NCI-H526 (cell line): ENCODE results near the gene PNPLA5.
A peak's percentile ranks its signal among the peaks of the same experiment; 100 is the strongest.

Source experiments
- DNase-seq, 2 experiments: peaks; one replicate each; lab custom pipeline; 2025; lab: John Stamatoyannopoulos, UW

PNPLA5 gene

DNA sequence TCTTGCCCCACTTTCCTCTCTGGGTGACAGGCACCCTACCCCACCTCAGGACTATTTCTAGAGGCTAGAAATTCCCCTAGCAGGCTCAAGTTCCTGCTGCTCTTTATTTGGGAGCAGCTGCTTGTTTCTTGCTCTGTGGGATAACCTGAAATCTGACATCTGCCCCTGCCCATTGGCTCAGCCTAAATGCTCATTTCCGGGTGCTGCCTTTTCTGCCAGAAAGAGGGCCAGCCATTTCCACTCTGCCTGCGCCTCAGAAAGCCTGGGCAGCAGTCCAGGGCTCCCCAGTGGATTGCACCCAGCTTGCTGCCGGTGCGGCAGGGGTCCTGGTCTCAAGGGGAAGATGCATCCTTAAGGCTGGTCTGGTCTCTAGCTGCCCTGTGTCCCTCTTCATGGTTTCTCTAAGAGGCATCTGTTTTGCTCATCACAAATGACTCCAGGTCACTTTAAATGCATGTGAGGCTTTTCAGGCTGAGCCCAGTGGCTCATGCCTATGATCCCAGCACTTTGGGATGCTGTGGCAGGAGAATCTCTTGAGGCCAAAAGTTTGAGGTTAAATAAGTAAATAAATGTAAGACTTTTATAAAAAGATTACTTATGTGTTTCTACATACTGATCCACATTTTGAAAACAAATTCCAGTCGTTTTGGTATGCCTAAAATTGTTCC, 10.3 kb upstream of the PNPLA5 start:
- DNase-seq: no peak

GRCh38 chr22:43900206-43900605, 8.4 kb upstream of the PNPLA5 start:
- DNase-seq: no peak

- DNase-seq: no peak
Measured at GRCh38 chr22:43897751-43898261, 6.0 kb upstream of the PNPLA5 start.

- DNase-seq: no peak
Measured at GRCh38 chr22:43895986-43896645, 4.3 kb upstream of the PNPLA5 start.

- no peak for DNase-seq
Measured at GRCh38 chr22:43894122-43894521, 2.3 kb upstream of the PNPLA5 start.

GRCh38 chr22:43893266-43893665, 1.5 kb upstream of the PNPLA5 start:
- no peak for DNase-seq

DNA sequence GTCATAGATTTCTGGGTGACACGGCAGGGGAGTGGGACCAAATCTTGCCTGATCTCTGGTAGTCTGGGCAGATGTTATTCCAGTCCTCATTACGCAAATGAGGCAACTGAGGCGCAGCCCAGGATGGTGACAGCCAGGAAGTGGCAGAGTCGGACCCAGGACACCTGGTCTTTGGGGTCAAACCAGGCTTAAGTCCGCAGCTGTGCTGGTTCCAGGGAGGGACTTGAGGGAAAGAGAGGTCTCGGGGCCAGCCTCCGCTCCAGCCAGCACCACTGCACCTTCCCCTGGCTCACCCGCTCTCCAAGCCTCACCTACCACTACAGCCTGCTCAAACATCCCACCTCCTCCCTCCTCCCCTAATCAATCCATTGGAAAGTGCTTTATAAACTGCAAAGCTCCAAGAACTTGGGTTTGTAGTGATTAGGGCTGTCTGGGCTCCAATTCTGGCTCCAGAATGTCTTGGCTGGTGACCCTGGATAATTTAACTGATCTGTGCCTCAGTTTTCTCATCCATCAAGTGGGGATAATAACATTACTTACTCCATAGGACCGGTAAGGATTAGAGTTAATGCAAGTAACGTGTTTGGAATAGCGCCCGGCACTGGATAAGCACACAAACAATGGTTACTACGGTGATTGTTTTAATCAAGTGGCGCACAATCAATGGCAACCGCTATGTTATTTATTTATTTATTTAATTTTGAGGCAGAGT, 526 bp upstream of the PNPLA5 start:
- no peak for DNase-seq

DNA sequence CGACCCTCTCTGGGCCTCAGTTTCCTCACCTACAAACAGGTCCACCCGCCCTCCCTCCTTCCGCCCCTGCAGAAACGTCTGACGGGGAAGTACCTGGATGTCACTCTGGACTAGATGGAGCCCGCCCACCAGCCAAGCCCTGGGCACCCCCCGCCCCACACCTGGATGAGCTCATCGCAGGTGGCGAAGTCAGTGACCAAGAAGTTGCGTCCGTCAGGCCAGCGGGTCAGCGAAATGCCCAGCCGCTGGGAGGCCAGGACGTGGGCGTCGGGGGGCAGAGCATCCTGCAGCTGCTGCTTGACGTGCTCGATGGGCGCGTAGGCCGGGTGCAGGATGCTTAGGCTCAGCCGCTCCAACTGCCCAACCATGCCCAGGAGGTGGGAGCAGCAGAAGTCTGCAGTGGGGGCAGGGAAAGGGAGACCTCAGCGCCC, 897 bp downstream of the PNPLA5 start:
- no peak for DNase-seq

DNA sequence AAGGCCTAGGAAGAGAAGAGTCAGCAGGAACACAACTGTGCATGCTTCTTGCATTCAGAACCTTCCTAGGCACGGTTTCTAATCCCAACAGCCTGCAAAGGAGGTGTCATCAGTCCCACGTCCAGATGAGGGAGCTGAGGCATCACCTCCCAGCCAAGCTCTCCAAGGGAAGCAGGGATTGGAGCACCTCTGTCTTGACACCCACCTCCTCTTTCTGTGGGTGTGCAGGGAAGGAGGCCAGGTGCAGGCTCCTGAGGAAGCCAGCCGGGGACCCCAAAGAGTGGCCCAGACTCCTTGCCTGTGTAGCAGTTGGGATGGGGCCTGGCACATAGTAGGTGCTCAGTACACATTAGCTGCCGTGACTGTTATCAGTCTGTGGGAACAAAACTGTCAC, 2.0 kb downstream of the PNPLA5 start:
- no peak for DNase-seq

DNA sequence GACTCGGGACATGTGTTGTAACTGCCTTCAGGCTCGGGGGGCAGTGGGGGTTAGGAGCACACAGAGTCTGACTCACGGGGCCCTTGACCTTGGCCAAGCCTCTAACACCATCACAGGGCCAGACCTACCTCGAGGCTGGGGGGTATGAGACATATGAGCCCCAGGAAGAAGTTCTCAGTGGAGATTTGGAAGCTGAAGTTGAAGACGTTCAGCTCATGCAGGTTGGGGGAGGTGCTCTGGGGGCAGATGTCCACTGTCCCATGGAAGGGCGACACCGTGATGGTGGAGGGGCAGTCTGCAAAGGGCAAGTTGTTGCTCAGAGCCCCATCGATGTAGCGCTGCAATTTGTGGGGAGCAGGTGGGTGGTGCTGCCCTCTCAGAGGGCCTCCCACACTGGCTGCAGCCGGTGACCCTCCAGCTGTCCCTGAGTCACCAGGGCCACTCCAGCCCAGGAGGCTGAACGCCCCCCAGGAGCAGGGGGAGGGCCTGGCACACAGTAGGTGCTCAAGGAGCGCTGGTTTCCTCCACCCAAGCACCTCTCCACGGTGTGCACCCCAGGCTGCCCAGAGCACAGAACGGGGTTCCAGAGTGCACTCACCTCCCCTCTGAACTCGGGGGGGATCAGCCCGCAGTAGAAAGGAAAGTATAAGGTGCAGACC, 2.5 kb downstream of the PNPLA5 start:
- no peak for DNase-seq

DNA sequence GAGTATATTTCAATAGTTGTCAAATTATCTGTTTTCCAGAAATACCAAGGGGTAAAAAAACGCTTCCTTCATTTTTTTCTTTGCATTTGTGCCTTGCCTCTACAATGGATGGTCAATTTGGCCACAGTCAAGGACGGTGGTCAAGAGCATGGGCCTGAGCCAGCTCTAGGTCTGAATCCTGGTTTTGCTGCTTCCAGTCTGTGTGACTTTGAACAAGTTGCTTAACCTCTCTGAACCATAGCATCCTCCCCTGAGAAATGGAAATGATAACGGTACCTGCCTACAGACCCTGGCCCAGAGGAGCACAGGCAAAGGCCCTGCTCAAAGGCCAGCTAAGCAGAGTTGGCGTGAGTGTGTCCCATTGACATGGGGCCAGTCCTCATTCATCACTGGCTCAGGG, 3.1 kb downstream of the PNPLA5 start:
- no peak for DNase-seq

- no peak for DNase-seq
Measured at GRCh38 chr22:43887391-43887790, 4.4 kb downstream of the PNPLA5 start.

DNA sequence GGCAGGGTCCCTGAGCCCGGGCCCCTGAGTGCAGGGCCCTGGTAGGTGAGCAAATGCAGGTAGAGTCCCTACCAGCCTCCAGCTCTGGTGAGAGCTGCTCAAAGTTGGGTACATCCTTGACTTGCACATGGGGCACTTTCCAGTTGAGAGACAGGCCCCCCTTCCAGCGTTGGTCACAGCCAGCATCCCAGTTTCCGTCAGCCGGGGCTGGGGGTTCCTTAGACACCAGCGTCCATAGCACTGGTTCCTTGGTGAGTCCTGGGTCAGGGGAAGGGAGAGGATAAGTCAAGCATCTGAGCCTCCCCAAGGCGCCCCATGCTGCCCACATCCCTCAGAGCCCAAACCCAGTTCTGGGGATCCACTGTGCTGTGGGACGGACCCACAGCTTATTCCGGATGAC, 5.6 kb downstream of the PNPLA5 start:
- no peak for DNase-seq

GRCh38 chr22:43885786-43886185, 6.0 kb downstream of the PNPLA5 start:
- DNase-seq: no peak

DNA sequence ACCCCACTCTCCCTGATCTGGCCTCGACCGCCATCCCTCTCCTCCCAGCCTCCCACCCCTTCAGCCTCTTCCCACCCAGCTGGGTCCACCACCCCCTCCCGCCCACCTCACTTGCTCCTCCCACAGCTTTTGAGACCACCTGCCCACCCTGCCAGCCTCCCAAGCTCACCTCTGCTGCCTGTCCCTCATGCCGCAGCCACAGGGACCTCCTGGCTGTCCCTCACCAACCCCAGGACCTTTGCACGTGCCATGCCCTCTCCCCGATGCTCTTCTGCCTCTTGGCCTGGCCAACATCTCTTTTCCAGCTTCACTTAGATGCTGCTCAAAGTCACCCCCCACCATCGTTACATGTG, 6.5 kb downstream of the PNPLA5 start:
- no peak for DNase-seq

GRCh38 chr22:43884600-43885318, 7.1 kb downstream of the PNPLA5 start:
- DNase-seq: peak in 1 of 2 experiments; percentile 69

DNA sequence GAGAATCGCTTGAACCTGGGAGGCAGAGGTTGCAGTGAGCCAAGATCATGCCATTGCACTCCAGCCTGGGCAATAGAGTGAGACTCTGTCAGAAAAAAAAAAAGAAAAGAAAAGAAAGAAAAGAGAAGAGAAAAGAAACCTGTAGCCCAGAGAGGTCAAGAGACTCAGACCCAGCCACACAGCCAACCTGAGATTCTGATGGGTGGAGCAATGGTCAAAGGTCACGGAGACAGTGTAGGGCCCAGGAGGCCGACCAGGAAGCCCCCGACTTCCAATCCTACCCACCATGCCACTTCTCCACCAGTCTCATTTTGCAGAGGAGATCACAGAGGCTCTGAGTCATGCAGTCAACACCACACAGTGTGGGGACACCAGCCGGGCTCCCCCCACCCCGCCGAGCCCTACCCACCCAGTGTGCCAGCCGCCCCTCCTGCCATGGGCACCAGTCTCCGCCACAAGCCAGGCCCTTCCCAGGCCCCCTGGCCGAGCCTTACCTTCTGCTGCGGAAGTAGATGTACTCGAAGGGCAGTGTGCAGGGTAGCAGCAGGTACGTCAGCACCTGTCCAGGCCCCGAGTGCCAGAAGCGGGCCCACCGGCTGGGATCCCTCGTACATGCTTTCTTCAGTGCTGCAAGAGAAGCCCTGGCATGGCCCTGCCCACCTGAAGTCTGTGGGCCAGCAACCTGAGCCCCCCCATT, 7.9 kb downstream of the PNPLA5 start:
- DNase-seq: no peak

GRCh38 chr22:43883012-43883661, 8.7 kb downstream of the PNPLA5 start:
- DNase-seq: peak; percentile 48 to 86

DNA sequence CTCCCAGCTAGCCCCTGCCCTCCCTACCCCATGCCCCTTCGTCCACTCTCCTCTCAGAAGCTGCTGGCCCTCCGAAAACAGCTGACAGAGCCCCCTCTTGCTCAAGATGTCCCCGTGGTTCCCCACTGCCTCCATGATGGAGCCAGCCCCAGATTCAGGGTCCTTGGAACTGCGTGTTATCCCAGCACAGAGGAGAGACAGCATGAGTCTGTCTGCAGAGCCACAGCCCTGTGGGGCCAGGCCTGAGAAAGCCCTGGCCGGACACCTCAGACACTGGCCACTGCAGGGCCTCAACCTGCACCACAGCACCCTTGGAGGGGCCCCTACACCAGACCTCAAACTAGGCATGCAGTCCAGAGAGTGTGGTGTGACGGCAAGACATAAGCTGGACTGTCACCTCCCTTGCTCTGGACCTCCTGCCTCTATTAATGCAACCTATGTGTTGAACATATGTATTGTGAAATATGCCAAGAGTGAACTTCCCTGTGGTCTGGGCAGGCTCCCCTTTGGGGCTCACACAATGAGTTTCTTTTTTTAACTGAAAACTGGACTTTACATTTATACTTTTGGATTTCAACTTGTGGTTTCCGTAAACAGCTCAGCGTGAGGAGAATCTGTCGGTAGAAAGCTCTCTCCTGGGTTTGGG, 9.6 kb downstream of the PNPLA5 start:
- DNase-seq: no peak
